ENCODE data around the gene SIK2.
A peak's percentile ranks its signal among the peaks of the same experiment; 100 is the strongest.

The SIK2 gene

DNA sequence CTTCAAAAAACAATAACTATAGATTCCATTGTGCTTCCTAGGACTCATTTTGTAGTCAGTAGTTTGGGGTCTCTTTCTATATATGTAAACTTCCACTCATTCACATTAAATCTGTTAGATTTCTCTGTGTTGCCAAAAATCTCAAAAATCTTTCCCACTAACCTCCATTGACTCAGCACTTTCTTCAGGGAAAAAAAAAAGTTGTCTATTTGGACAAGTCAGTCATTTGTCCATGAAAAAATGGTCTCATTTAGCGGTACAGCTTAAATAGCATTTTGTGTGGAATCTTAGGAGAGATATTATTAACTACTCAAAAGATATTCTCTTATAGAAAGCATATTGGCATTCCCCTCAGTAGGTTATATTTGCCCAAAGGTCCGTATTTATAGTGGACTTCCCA is 82.0 kb downstream of the SIK2 start:
- no peak overlapping the region for H3K4me3 ChIP-seq (ENCODE audit: low read length)
- peak; percentile 26 for DNase-seq (ENCODE audit: low read depth)
- TF ChIP-seq, protein P1, sequence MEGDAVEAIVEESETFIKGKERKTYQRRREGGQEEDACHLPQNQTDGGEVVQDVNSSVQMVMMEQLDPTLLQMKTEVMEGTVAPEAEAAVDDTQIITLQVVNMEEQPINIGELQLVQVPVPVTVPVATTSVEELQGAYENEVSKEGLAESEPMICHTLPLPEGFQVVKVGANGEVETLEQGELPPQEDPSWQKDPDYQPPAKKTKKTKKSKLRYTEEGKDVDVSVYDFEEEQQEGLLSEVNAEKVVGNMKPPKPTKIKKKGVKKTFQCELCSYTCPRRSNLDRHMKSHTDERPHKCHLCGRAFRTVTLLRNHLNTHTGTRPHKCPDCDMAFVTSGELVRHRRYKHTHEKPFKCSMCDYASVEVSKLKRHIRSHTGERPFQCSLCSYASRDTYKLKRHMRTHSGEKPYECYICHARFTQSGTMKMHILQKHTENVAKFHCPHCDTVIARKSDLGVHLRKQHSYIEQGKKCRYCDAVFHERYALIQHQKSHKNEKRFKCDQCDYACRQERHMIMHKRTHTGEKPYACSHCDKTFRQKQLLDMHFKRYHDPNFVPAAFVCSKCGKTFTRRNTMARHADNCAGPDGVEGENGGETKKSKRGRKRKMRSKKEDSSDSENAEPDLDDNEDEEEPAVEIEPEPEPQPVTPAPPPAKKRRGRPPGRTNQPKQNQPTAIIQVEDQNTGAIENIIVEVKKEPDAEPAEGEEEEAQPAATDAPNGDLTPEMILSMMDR (conservative IDR thresholded peaks at IDR 0.05; ENCODE audit: low read length) = no peak

DNA sequence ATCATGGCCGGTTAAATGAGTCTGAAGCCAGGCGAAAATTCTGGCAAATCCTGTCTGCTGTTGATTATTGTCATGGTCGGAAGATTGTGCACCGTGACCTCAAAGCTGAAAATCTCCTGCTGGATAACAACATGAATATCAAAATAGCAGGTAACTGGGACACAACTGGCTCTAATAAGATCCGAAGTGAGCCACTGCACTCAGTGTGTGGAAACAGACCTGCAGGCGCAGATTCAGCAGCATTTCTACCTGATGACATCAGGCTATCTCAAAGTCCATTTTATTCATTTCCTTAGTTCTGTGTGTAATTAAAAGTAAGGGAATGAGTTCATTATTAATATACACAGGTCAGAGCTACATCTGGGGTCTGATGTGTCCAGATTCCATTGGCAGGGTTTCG is 85.8 kb downstream of the SIK2 start:
- H3K4me3 ChIP-seq (ENCODE audit: low read length) = no peak overlapping the region
- no peak for DNase-seq (ENCODE audit: low read depth)
- TF ChIP-seq, protein P1 (conservative IDR thresholded peaks at IDR 0.05; ENCODE audit: low read length) = no peak

DNA sequence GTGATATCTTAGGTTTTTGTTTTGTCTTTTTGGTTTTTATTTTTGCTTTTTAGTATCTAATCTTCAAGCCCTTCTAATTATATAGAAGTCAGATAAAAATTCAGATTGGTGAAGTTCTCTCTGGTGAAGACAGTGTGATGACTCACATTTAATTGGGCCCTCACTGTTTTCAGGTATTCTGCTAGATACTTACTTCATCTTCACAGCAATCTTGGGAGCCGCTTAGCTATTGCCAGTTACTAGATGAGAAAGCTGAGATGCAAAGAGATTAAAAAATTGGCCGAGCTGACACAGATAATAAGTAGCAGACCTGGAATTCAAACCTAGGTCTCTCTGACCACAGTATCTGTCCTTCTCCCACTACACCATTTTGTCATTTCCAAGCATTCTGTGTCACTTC is 88.9 kb downstream of the SIK2 start:
- TF ChIP-seq, protein P1 (conservative IDR thresholded peaks at IDR 0.05; ENCODE audit: low read length) = no peak
- DNase-seq (ENCODE audit: low read depth) = no peak
- H3K4me3 ChIP-seq (ENCODE audit: low read length) = no peak overlapping the region

DNA sequence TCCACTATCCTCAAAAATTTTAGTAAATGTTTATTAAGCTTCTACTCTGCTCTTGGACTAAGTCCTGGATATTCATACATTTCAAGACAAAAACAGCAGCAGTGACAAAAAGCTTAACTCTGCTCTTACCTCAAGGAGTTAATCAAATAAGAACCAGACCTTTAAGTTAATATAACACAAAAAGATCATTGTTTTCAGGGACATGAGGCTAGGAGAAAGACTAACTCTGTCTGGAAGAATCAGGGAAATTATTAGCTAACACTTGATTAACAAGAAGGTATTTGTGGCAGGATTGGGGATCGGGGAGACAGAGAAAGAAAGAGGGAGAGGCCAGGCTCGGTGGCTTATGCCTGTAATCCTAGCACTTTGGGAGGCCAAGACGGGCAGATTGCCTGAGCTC is 89.5 kb downstream of the SIK2 start:
- no peak for DNase-seq (ENCODE audit: low read depth)
- no peak overlapping the region for H3K4me3 ChIP-seq (ENCODE audit: low read length)
- TF ChIP-seq, protein P1 (conservative IDR thresholded peaks at IDR 0.05; ENCODE audit: low read length) = no peak

DNA sequence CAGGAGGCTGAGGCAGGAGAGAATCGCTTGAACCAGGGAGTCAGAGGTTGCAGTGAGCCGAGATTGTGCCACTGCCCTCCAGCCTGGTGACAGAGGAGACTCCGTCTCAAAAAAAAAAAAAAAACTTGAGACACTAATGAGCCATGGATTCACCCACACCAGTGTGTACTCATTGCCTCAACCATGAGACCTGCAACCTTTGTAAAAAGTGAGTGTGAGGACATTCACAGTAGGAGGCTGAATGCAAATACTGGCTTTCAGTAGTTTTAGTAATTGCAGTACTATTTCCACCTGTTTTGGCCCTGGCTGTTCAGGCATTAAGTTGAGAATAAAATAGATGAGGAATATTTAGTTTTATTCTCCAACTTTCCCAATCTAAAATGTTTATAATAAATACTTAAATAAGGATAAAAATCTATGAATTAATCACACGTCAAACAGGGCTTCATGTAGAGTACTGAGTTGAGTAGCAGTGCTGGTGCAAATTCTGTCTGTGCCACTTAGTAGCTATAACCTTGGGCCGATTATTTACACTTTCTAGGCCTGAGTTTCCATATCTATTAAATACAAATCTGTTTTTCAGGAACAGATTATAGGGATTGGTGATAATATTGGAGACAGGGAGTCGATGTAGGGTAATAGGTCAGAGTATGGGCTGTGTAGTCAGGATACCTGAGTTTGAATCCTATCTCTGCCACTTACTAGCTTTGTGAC is 91.1 kb downstream of the SIK2 start:
- DNase-seq (ENCODE audit: low read depth) = no peak
- TF ChIP-seq, protein P1 (conservative IDR thresholded peaks at IDR 0.05; ENCODE audit: low read length) = no peak
- no peak overlapping the region for H3K4me3 ChIP-seq (ENCODE audit: low read length)

DNA sequence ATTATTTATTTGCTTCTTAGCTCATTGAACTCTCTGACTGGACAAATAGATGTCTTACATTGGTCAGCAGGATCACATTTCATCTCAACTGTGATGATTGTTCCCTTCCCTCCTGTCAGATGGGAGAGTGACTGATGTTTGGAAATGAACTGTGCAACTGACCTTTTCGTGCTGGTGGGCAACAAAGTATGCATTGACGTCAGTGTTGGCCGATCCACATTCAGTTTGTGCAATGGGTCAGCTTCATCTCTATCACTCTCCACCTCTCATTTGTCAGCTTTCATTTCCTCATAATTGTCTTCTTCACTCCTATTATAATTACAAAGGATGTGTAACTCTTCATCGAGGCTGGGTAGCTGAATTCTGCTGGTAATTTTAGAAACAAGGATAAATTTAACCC is 92.6 kb downstream of the SIK2 start:
- TF ChIP-seq, protein P1 (conservative IDR thresholded peaks at IDR 0.05; ENCODE audit: low read length) = no peak
- DNase-seq (ENCODE audit: low read depth) = peak; percentile 89

DNA sequence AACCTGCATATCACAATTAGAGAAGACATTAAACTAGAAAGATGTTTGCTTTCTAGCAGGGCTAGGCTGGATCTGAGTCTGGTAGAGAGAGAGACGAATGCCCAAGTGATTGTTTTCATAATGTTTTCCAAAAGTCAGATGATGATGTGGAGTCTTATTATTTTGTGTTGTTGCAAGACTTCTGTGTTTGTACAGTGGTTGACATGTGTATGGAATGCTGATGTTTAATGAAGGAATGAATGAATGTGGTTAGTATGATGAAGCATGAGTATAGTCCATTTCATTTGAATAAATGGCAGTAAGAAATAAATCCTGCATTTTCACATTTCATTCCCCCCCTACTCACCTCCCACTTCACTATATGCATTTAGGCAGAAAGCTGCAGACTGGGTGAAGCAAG is 94.3 kb downstream of the SIK2 start:
- DNase-seq (ENCODE audit: low read depth) = peak; percentile 77
- no peak overlapping the region for H3K4me3 ChIP-seq (ENCODE audit: low read length)
- TF ChIP-seq, protein P1 (conservative IDR thresholded peaks at IDR 0.05; ENCODE audit: low read length) = no peak

More for the DNA sequence above, 92.6 kb downstream of the SIK2 start:
- H3K4me3 ChIP-seq (ENCODE audit: low read length) = no peak overlapping the region

Measured in AG10803 (cell line).